Hepatocyte (in vitro differentiated cells): ENCODE results near the gene SLC13A3. TPM values are rescaled to one million over a fixed set of nuclear protein-coding genes. Genes with fewer than 3 reads are reported as not detected.

ENCODE experiments used
- DNase-seq: peaks from one replicate; pipeline ENCODE4 v3.0.0-alpha.2; 2016; ENCODE audit warnings: low spot score
- H2AFZ ChIP-seq: fragments of 200-600 bp; sonication (generic); 2 replicates; pipeline ENCODE4 v1.6.0; 2016; ENCODE audit warnings: antibody characterized with exemption, mild to moderate bottlenecking
- H3K27ac ChIP-seq: fragments of 200-600 bp; sonication (generic); 2 replicates; pipeline ENCODE4 v1.5.1; 2016; ENCODE audit warnings: mild to moderate bottlenecking
- H3K27me3 ChIP-seq: fragments of 200-600 bp; sonication (generic); 2 replicates; pipeline ENCODE4 v1.6.1; 2016
- H3K36me3 ChIP-seq: fragments of 200-600 bp; sonication (generic); replicated peaks from 2 replicates; pipeline ENCODE4 v1.5.1; 2016; ENCODE audit warnings: low read depth; ENCODE audit not compliant: insufficient read depth
- H3K4me1 ChIP-seq: fragments of 200-600 bp; sonication (generic); 2 replicates; pipeline ENCODE4 v1.5.1; 2016; ENCODE audit warnings: mild to moderate bottlenecking, moderate library complexity; ENCODE audit not compliant: insufficient read depth
- H3K4me2 ChIP-seq: fragments of 200-600 bp; sonication (generic); 2 replicates; pipeline ENCODE4 v1.6.0; 2016
- H3K4me3 ChIP-seq: fragments of 200-600 bp; sonication (generic); 2 replicates; pipeline ENCODE4 v1.5.1; 2016; ENCODE audit warnings: mild to moderate bottlenecking
- H3K79me2 ChIP-seq: fragments of 200-600 bp; sonication (generic); 2 replicates; pipeline ENCODE4 v1.6.0; 2017; ENCODE audit warnings: mild to moderate bottlenecking
- H3K9me2 ChIP-seq: fragments of 200-600 bp; sonication (generic); replicated peaks from 2 replicates; pipeline ENCODE4 v1.6.0; 2017; ENCODE audit warnings: mild to moderate bottlenecking; ENCODE audit not compliant: insufficient read depth
- H3K9me3 ChIP-seq: fragments of 200-600 bp; sonication (generic); 2 replicates; pipeline ENCODE4 v1.5.1; 2016; ENCODE audit warnings: low read depth, mild to moderate bottlenecking
- H4K20me1 ChIP-seq: fragments of 200-600 bp; sonication (generic); 2 replicates; pipeline ENCODE4 v1.6.0; 2016; ENCODE audit warnings: mild to moderate bottlenecking; ENCODE audit not compliant: insufficient read depth, poor library complexity, severe bottlenecking
- CTCF ChIP-seq: fragments of 200-600 bp; sonication (generic); IDR thresholded peaks from 2 replicates; pipeline ENCODE4 v1.5.1; 2016; ENCODE audit warnings: antibody characterized with exemption, mild to moderate bottlenecking; ENCODE audit not compliant: poor library complexity
- EZH2 ChIP-seq: fragments of 200-600 bp; sonication (generic); IDR thresholded peaks from 2 replicates; pipeline ENCODE4 v1.6.1; 2016; ENCODE audit warnings: antibody characterized with exemption, mild to moderate bottlenecking, borderline replicate concordance
- EZH2phosphoT487 ChIP-seq: fragments of 200-600 bp; sonication (generic); IDR thresholded peaks from one replicate; pipeline ENCODE4 v1.6.1; 2018; ENCODE audit warnings: antibody characterized with exemption, mild to moderate bottlenecking, low read depth, moderate library complexity; ENCODE audit not compliant: unreplicated experiment, severe bottlenecking
- WGBS: methylation state at CpG from one replicate; pipeline ENCODE4 v1.1.6; 2016; ENCODE audit warnings: low lambda C conversion rate; ENCODE audit errors: missing lambda C conversion rate; 5-methylcytosine and 5-hydroxymethylcytosine counted together
- polyA plus RNA-seq: library from polyadenylated mRNA; unstranded; fragments of >200 nt; fragmentation: Nextera tagmentation; extraction: Ambion mirVana; gene quantifications from 2 replicates; pipeline ENCODE4 v1.2.1, GENCODE V29; 2016
- total RNA-seq: library from RNA; depleted of rRNA; stranded (reverse); fragments of >200 nt; gene quantifications from 2 replicates; pipeline ENCODE4 v1.2.3, GENCODE V29; 2014

SLC13A3 gene
- total and polyA plus RNA-seq, 2 experiments from 2014 or later: 1.8 to 9.4 TPM

DNA sequence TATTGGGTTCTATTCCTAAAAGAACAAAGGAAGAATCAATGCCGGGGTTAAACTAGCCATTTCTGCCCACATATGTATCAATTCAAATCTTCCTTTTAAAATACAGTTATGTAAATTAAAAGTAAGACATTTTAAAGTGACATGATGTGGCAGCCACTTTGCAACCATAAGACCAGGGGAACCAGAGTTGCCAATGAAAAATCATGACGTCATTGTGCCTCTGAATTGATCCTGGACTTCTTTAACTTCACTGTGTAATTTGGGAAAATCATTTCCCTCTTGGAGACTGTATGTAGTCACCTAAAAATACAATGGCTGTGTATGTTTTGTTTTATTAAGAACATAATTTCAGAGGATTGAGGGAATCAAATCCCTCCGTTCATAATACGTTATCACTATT, 42.2 kb downstream of the SLC13A3 start:
- TF ChIP-seq CTCF (no peak), EZH2phosphoT487 (no peak), EZH2 (no peak)
- WGBS: 95% methylated on average over 4 of the region's 4 CpGs
- H3K4me2 ChIP-seq: no peak overlapping the region

DNA sequence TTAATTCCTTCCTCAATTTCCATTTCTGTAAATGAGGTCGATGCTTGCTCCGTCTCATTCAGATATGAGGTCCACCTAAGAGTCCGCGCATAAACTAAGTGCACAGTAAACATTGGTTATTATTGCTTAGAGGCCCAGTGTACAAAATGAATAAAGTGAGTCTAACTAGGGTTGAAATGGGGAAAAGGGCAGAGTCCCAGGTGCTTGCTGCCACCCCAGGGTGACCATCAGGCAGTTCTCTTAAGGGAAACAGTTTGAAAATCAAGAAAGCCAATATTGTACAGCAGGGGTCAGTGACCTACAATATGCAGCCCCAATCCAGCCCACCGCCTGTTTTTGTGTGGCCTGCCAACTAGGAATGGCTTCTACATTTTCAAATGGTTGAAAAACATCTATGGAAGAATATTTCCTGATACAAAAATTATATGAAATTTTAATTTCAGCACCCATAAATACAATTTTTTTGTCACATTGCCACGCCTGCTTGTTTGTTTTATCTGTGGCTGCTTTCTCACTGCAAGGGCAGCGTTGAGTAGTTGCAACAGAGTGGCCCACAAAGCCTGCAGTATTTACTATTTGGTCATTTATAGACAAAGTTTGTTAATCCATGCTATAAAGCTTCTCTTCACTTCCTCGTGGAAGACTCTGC, 43.3 kb downstream of the SLC13A3 start:
- no peaks in the 10 kb centered on the region for H3K79me2 ChIP-seq
- H3K4me2 ChIP-seq: no peak overlapping the region
- no peaks in the 10 kb centered on the region for H3K9me3 ChIP-seq
- H2AFZ ChIP-seq: no peak overlapping the region
- H3K4me1 ChIP-seq: peaks cover 16% of the 10 kb centered on the region
- H3K27ac ChIP-seq: peak overlapping the region; percentile 55
- no peaks in the 10 kb centered on the region for H3K36me3 ChIP-seq
- no peaks in the 10 kb centered on the region for H4K20me1 ChIP-seq
- H3K27me3 ChIP-seq: no peaks in the 10 kb centered on the region
- 79% methylated on average over 8 of the region's 8 CpGs for WGBS
- DNase-seq: no peak
- H3K9me2 ChIP-seq: no peaks in the 10 kb centered on the region
- TF ChIP-seq CTCF (no peak), EZH2phosphoT487 (no peak)
- H3K4me3 ChIP-seq: no peak overlapping the region

More for the DNA sequence above, 42.2 kb downstream of the SLC13A3 start:
- no peak overlapping the region for H2AFZ ChIP-seq
- H3K9me3 ChIP-seq: no peaks in the 10 kb centered on the region
- no peak overlapping the region for H3K27ac ChIP-seq
- no peaks in the 10 kb centered on the region for H4K20me1 ChIP-seq
- no peak for DNase-seq
- peaks cover 16% of the 10 kb centered on the region for H3K4me1 ChIP-seq
- no peak overlapping the region for H3K4me3 ChIP-seq
- H3K27me3 ChIP-seq: no peaks in the 10 kb centered on the region
- H3K79me2 ChIP-seq: no peaks in the 10 kb centered on the region
- H3K36me3 ChIP-seq: no peaks in the 10 kb centered on the region
- no peaks in the 10 kb centered on the region for H3K9me2 ChIP-seq

GRCh38 chr20:46607191-46607848, 43.9 kb downstream of the SLC13A3 start:
- Histone ChIP-seq H3K9me3 (no peaks in the 10 kb centered on the region), H3K27me3 (no peaks in the 10 kb centered on the region), H4K20me1 (no peaks in the 10 kb centered on the region), H3K4me1 (peaks cover 16% of the 10 kb centered on the region), H3K4me3 (no peak overlapping the region), H3K4me2 (no peak overlapping the region), H3K27ac (peak overlapping the region; percentile 55), H3K79me2 (no peaks in the 10 kb centered on the region), H2AFZ (no peak overlapping the region), H3K9me2 (no peaks in the 10 kb centered on the region), H3K36me3 (no peaks in the 10 kb centered on the region)
- TF ChIP-seq EZH2: no peak
- TF ChIP-seq CTCF: no peak
- TF ChIP-seq EZH2phosphoT487: no peak
- DNase-seq: no peak
- WGBS: 81% methylated on average over 4 of the region's 4 CpGs
